ELR (cell line): Measurements from ENCODE around the gene SPSB3.
"Not testable (repeated sequence)": the region's sequence is repeated elsewhere in the genome, so short reads cannot be mapped to it uniquely, and the experiment has no call there.

Source experiments
- DNase-seq: peaks from one replicate; pipeline ENCODE4 v3.0.0-alpha.2; 2015; ENCODE audit warnings: low read depth

SPSB3 gene

DNA sequence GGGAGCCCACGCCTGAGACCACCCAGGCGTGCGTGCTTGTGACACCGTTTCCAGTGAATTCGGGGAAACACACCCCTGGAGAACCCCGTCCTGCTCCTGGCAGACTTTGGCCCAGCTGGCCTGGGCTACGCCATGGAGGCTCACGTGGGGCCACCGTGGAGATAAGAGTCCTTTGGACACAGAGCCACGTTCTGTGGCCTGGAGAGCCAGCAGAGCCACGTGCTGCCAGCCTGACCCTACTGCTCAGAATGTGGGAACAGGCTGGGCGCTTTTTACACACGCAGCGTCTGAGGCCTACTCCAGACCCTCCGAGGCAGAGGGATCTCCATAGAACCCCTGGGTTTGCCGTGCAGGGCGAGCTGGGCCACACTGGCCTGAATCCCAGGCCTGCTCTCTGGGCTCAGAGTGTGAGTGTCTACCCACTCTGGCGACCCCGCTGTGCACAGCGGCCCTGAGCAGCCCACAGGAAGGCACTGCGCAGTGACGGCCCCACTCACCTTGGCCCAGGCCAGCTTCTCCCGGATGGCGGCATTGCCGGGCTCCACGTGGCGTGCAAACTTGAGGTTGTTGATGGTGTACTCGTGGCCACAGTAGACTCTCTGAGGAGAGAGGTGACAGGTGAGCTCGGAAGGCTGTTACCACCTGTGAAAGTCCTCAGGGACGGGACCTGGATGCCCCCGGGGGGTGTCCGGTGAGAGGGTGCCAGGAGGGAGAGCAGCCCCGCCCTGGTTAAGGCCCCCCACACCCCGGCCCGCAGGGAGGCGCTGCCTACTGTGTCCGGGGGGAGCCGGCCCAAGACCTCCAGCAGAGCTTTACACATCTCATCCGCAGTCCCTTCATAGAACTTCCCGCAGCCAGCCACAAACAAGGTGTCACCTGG lies 34.3 kb upstream of the SPSB3 start:
- DNase-seq: no peak

GRCh38 chr16:1815461-1815860 lies 33.1 kb upstream of the SPSB3 start:
- no peak for DNase-seq

GRCh38 chr16:1812732-1813163 lies 30.4 kb upstream of the SPSB3 start:
- DNase-seq: peak; percentile 23

DNA sequence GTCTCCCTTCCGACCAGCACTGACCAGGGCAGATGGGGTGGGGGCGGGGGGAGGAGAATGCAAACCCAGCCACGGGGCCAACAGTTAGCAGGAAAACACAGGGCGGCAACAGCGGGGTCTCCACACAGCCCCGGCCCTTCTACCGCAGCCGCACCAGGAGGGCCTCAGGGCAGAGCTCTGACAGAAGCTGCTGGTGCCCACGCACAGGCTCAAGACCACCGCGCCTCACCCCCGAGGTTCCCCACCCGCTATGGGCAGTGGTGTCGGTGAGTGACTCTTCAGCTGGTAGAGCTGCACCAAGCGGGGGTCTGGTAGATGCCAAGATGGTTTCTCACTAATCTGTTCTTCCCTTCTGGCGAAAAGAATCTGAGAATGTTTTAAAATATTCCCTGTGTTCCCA lies 28.2 kb upstream of the SPSB3 start:
- no peak for DNase-seq

- DNase-seq: no peak
Observed at GRCh38 chr16:1810106-1810505, 27.7 kb upstream of the SPSB3 start.

DNA sequence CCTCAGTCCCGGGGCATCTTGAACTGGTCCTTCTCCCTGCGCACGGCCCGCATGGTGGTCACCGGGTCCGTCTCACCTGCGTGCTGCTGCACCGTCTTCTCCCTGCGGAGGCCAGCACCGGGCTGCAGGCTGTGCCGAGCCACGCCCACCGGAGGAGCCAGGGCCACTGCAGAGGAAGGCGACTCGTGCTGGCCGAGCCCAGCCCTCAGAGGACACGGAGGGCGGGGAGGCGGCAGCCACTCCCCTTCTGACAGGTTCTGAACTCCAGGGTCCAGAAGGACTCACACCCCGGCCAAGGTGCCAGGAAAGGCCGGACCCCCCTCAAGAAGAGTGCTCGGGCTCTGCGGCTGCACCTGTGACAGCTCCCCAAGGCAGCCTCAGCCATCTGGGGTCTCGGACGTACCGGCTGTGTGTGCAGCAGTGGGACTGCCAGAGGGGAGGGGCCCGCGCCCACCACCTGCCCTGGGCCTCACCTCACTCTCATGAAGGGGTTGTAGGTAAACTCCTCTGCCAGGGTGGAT lies 27.0 kb upstream of the SPSB3 start:
- no peak for DNase-seq

GRCh38 chr16:1808691-1809090 lies 26.3 kb upstream of the SPSB3 start:
- no peak for DNase-seq

GRCh38 chr16:1807626-1808025 lies 25.3 kb upstream of the SPSB3 start:
- DNase-seq: no peak

DNA sequence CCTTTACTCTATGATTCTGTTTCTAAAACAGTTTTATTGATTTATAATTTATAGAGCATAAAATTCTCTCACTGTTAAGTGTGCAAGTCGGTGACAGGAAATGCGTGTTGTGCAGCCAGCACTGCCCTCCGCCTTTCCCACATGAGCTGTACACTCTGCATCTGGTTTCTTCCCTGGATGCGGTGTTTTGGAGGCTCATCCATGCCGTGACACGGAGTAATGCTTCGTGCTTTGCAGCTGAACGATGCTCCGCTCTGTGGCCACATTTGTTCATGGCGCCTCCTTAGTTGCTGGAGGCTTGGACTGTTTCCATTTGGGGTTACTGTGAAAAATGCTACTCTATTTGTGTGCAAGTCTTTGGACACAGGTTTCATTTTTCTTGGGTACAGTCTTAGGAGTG lies 18.3 kb upstream of the SPSB3 start:
- peak; percentile 26 for DNase-seq

- not testable (repeated sequence) for DNase-seq
Observed at GRCh38 chr16:1799263-1799662, 16.9 kb upstream of the SPSB3 start.

DNA sequence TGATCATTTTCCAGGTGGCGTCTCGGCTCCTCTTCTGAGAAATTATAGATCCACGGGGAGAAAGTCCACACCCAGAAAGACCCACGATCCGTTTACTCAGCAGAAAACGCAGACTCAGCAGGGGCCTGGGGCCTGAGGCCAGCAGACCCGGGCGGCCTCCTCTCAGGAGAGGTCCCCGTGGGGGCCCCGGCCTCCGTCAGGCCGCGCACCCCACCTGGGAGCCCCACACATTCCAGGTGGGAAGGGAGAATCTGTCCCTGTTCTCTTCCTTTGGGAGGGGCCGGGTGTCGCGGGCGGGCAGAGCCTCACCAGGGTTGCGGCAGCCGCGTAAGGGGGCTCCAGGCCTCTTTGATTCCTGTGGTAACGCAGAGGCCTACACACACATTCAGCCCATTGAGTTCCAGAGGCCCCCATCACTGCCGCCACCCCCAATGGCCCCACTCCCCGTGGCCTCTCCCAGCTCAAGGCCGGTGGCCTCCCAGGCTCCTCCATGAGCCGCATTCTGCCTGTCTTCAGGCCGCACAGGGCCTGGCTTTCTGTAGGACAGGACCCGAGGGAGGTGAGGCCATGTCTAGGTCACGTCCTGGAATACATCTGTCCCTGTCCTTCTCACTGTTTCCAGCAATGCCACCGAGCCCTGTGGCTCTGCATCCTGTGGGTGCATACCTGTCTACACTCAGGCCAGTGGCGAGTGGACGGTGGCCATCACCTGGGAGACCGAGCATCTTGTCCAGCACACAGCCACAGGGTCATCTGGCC lies 12.7 kb upstream of the SPSB3 start:
- DNase-seq: no peak

GRCh38 chr16:1794221-1794871 lies 12.0 kb upstream of the SPSB3 start:
- DNase-seq: no peak

GRCh38 chr16:1793578-1794220 lies 11.3 kb upstream of the SPSB3 start, which contains the start of gene IGFALS:
Gene IGFALS, minus strand, starts transcription at chr16:1793705. Its CDS starts 53 bp downstream, at chr16:1793652.
- DNase-seq: no peak

- no peak for DNase-seq
Observed at GRCh38 chr16:1792836-1793577, 10.6 kb upstream of the SPSB3 start.

GRCh38 chr16:1791943-1792812 lies 9.8 kb upstream of the SPSB3 start:
- DNase-seq: no peak

DNA sequence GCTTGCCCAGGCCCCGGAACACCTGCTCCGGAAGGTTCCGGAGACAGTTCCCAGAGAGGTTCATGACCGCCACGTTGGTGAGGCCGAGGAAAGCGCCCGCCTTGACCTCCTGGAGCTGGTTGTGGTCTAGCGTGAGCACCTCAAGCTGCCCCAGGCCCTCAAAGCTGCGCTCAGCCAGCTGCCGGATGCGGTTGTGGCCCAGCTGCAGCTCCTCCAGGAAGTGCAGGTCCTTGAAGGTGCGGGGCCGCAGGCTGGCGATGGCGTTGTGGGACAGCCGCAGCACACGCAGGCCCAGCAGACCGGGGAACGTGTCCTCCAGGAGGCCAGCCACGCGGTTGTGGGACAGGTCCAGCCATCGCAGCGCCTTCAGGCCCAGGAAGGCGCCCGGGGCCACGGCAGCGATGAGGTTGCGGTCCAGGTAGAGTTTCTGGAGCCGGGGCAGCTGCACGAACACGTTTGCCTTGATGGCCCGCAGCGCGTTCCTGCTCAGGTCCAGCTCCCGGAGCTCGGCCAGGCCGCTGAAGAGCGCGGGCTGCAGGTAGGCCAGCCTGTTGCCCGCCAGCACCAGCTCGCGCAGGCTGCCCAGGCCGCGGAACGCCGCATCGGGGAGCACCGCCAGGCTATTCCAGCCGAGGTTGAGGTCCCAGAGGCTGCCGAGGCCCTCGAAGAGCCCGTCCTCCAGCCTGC lies 9.0 kb upstream of the SPSB3 start:
- no peak for DNase-seq

DNA sequence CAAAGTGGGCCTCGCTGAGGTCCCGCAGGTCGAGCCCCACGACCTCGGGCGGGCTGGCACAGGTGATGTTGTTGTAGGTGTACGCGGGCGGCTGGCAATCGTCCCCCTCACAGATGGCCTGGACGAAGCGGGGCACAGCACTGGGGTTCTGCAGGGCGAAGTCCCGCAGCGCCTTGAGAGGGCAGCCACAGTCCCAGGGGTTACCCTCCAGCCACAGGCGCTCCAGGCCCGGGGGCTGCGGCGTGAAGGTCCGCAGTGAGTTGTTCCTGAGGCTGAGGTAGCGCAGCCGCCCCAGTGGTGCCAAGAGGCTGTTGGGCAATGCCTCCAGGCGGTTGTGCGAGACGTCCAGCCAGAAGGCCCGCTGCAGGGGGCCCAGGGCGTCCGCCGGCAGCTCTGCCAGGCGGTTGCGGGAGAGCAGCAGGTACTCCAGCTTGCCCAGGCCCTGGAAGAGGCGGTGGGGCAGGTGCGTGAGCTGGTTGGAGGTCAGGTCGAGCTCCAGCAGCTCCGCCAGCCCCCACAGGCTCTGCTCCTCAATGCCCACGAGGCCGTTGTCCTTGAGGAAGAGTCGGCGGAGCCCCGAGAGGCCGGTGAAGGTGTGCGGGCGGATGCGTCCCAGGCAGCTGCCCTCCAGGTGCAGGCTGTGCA lies 8.4 kb upstream of the SPSB3 start:
- DNase-seq: no peak

GRCh38 chr16:1790261-1790610 lies 7.9 kb upstream of the SPSB3 start:
- DNase-seq: no peak

GRCh38 chr16:1789643-1790045 lies 7.3 kb upstream of the SPSB3 start:
- DNase-seq: no peak
